K562 (cell line): ENCODE results near the gene FKBP1B. TPM values are rescaled to one million over a fixed set of nuclear protein-coding genes. Genes with fewer than 3 reads are reported as not detected.

Experiments used
- ATAC-seq: fragments of 200-7000 bp; cut with Tn5 transposase; 3 replicates; pipeline ENCODE4 v1.9.1; 2020; ENCODE audit warnings: moderate library complexity
- BruUV-seq: library from RNA; stranded (reverse); fragments of 400-500 nt; replicated peaks from 2 replicates; lab custom pipeline; 2021; lab: Mats Ljungman, UMichigan
- CTCF ChIA-PET: fragments of 300-600 bp; formaldehyde crosslinking; extraction: SDS; loops from one replicate; lab custom pipeline; 2021; ENCODE audit warnings: low intra/inter-chr PET ratio; lab: Yijun Ruan, JAX
- POLR2A ChIA-PET: fragments of 300-600, 350-650 bp; sonication (Branson Sonifier 250); formaldehyde crosslinking; extraction: SDS; loops from one replicate; lab custom pipeline; 2021; ENCODE audit warnings: antibody characterized with exemption, inconsistent platforms; lab: Yijun Ruan, JAX
- DNase-seq, 4 experiments: peaks; one replicate each; pipeline versions ENCODE4 v3.0.0 to v3.0.0-alpha.2; 2011 to 2018; ENCODE audit warnings: low spot score in 3 of 4, mixed read lengths in 3 of 4; ENCODE audit errors: extremely low read depth in 1 of 4
- FAIRE-seq: peaks from 2 replicates; lab custom pipeline; 2011; peaks lifted over from hg19 to GRCh38; lab: Jason Lieb, UNC
- H2AFZ ChIP-seq: 2 replicates; pipeline ENCODE4 v1.6.0; 2011; ENCODE audit warnings: low read depth, low read length, control low read depth, inconsistent platforms
- H3K27ac ChIP-seq: fragments of 200-600 bp; 3 replicates; pipeline ENCODE4 v1.8.0; 2011; ENCODE audit warnings: low read depth, mild to moderate bottlenecking, control low read depth, inconsistent platforms, low read length, moderate library complexity, mixed read lengths; ENCODE audit errors: extremely low read depth
- H3K27me3 ChIP-seq, 2 experiments: fragments of 300-600 bp in 1 of 2; 2 replicates in 1 of 2; 3 replicates in 1 of 2; pipeline versions ENCODE4 v1.6.0 to v1.8.0; 2011; ENCODE audit warnings: inconsistent platforms in 2 of 2, low read length in 2 of 2, mild to moderate bottlenecking in 1 of 2, mixed read lengths in 1 of 2, moderate library complexity in 1 of 2; ENCODE audit not compliant: control insufficient read depth in 2 of 2, insufficient read depth in 2 of 2
- H3K36me3 ChIP-seq: fragments of 300-600 bp; 3 replicates; pipeline ENCODE4 v1.8.0; 2011; ENCODE audit warnings: mild to moderate bottlenecking, low read length, inconsistent platforms; ENCODE audit not compliant: control insufficient read depth, insufficient read depth
- H3K4me1 ChIP-seq, 2 experiments: fragments of 200-600 bp in 1 of 2; replicated peaks in 1 of 2; 2 replicates in 1 of 2; 3 replicates in 1 of 2; pipeline versions ENCODE4 v1.5.1 to v1.8.0; 2011; ENCODE audit warnings: inconsistent platforms in 2 of 2, low read length in 2 of 2, mild to moderate bottlenecking in 1 of 2, mixed read lengths in 1 of 2, moderate library complexity in 1 of 2; ENCODE audit not compliant: control insufficient read depth in 2 of 2, insufficient read depth in 2 of 2
- H3K4me2 ChIP-seq: 2 replicates; pipeline ENCODE4 v1.6.1; 2011; ENCODE audit warnings: low read length, control low read depth, inconsistent platforms, mixed read lengths; ENCODE audit not compliant: insufficient read depth
- H3K4me3 ChIP-seq: fragments of 200-600 bp; sonication (generic), shearing (Covaris generic); 2 replicates; pipeline ENCODE4 v1.5.1; 2016; ENCODE audit warnings: control low read depth, inconsistent platforms
- H3K79me2 ChIP-seq: fragments of 200-600 bp; 3 replicates; pipeline ENCODE4 v1.8.0; 2011; ENCODE audit warnings: low read length, inconsistent platforms; ENCODE audit not compliant: control insufficient read depth, insufficient read depth
- H3K9ac ChIP-seq, 2 experiments: 2 replicates each; pipeline versions ENCODE4 v1.6.0 to v1.6.1; 2011; ENCODE audit warnings: low read depth in 2 of 2, low read length in 2 of 2, control low read depth in 1 of 2, inconsistent platforms in 1 of 2, mild to moderate bottlenecking in 1 of 2, mixed read lengths in 1 of 2; ENCODE audit not compliant: insufficient read depth in 1 of 2
- H3K9me1 ChIP-seq: one replicate; pipeline ENCODE4 v1.6.0; 2011; ENCODE audit warnings: inconsistent platforms, mild to moderate bottlenecking, low read length, moderate library complexity; ENCODE audit not compliant: control insufficient read depth, insufficient read depth
- H3K9me3 ChIP-seq: replicated peaks from 2 replicates; pipeline ENCODE4 v1.5.1; 2011; ENCODE audit warnings: low read depth, low read length, inconsistent platforms; ENCODE audit not compliant: control insufficient read depth, insufficient read depth
- H4K20me1 ChIP-seq: replicated peaks from 2 replicates; pipeline ENCODE4 v1.6.1; 2011; ENCODE audit warnings: low read length, inconsistent platforms, mixed read lengths; ENCODE audit not compliant: control insufficient read depth, insufficient read depth
- BRD4 ChIP-seq: fragments of 200-600 bp; sonication (generic); IDR thresholded peaks from 2 replicates; pipeline ENCODE4 v1.6.1; 2017; ENCODE audit warnings: inconsistent platforms
- KLF6 ChIP-seq: fragments of 250-450 bp; sonication (Bioruptor Pico); IDR thresholded peaks from 2 replicates; pipeline ENCODE4 v1.4.0; 2020; ENCODE audit warnings: mild to moderate bottlenecking, moderate library complexity, borderline replicate concordance
- MCM5 ChIP-seq: fragments of 450-650 bp; IDR thresholded peaks from 2 replicates; pipeline ENCODE4 v1.6.1; 2016; ENCODE audit warnings: low read depth
- PATZ1 ChIP-seq: fragments of 250-450 bp; sonication (Bioruptor Pico); IDR thresholded peaks from 2 replicates; pipeline ENCODE4 v1.5.0; 2020; ENCODE audit warnings: mild to moderate bottlenecking, borderline replicate concordance
- ZNF146 ChIP-seq: IDR thresholded peaks from one replicate; pipeline ENCODE4 v1.6.1; 2018; ENCODE audit warnings: missing compliant biosample characterization; ENCODE audit not compliant: unreplicated experiment
- WGBS: fragments of 100-300 bp; shearing (Covaris generic); methylation state at CpG from one replicate; pipeline ENCODE4 v1.1.6; 2016; ENCODE audit warnings: low coverage, mixed read lengths; ENCODE audit not compliant: insufficient coverage; ENCODE audit errors: missing lambda C conversion rate; 5-methylcytosine and 5-hydroxymethylcytosine counted together
- in situ Hi-C: fragments of 300-500 bp; cut with MboI; formaldehyde crosslinking; loops from 4 replicates; pipeline ENCODE4 v1.15.0; 2018; ENCODE audit warnings: inconsistent platforms, mixed read lengths
- intact Hi-C: fragments of 100-400 bp; cut with micrococcal nuclease; formaldehyde crosslinking; loops from 2 replicates; pipeline ENCODE4 v1.14.2; 2022
- polyA plus RNA-seq, 8 experiments: library from polyadenylated mRNA; depleted of rRNA in 4 of 8; stranded (reverse) in 5 of 8; unstranded in 3 of 8; fragments of >200 nt; fragmentation: Nextera tagmentation in 2 of 8; fragmentation: Illumina TruSeq in 1 of 8; extraction: Ambion mirVana in 2 of 8; extraction: Trizol in 1 of 8; gene quantifications; 2 replicates each; pipeline versions ENCODE4 v1.2.1 to v1.2.3, GENCODE V29; 2011 to 2014; ENCODE audit warnings: inconsistent platforms in 1 of 8, missing spikeins in 1 of 8
- total RNA-seq, 7 experiments: library from RNA; depleted of rRNA in 6 of 7; stranded (reverse); fragments of >200 nt in 6 of 7; fragmentation: Illumina TruSeq in 2 of 7; extraction: Trizol in 2 of 7; gene quantifications; 2 replicates each; pipeline versions ENCODE4 v1.2.1 to v1.2.3, GENCODE V29; 2011 to 2021; ENCODE audit warnings: low replicate concordance in 1 of 7

FKBP1B gene
- total and polyA plus RNA-seq, 9 of the 15 experiments (the other 6 are each of a cell fraction or from before 2014, with no cell fraction given): 0.58 to 9.4 (median 1.6) TPM

- TF ChIP-seq PATZ1 (CRISPR knock-in tag): no peak
Observed at GRCh38 chr2:24073816-24074215, 24.3 kb downstream of the FKBP1B start (continued).

- Histone ChIP-seq H3K27ac (peak overlapping the region; percentile 75), H2AFZ (no peak overlapping the region; the same call in 1 of the 2 replicates), H4K20me1 (no peaks in the 10 kb centered on the region), H3K79me2 (peaks cover 45% of the 10 kb centered on the region), H3K4me2 (peak overlapping the region; percentile 99), H3K4me1 (peaks cover 9 to 15% of the 10 kb centered on the region in 2 experiments; a peak in 4 of 5 replicates), H3K9me3 (no peaks in the 10 kb centered on the region), H3K9me1 (no peaks in the 10 kb centered on the region), H3K4me3 (peak overlapping the region; percentile 58), H3K9ac (peak overlapping the region; percentile 78 to 85), H3K27me3 (no peaks in the 10 kb centered on the region), H3K36me3 (peaks cover 37% of the 10 kb centered on the region)
- ATAC-seq (no peak), FAIRE-seq (no peak), DNase-seq (no peak)
- no TSS peak for BruUV-seq
- ChIA-PET POLR2A (interaction anchor here (1.2 to 1.9 kb wide), 3 partner anchors 8 to 11 kb away, joined by 7 to 16 read pairs (median 11); partner anchors contain the start of gene TP53I3), CTCF (no interaction called here)
- in situ Hi-C loops (no loop called here), intact Hi-C loops (no loop called here)
- 6% methylated on average over 4 of the region's 5 CpGs for WGBS
- TF ChIP-seq KLF6 (CRISPR knock-in tag) (no peak), ZNF146 (CRISPR knock-in tag) (no peak), BRD4 (no peak), MCM5 (no peak)
Observed at GRCh38 chr2:24075259-24075658, 25.7 kb downstream of the FKBP1B start.
